ENCODE measurements around the gene GPR62.

The GPR62 gene

DNA sequence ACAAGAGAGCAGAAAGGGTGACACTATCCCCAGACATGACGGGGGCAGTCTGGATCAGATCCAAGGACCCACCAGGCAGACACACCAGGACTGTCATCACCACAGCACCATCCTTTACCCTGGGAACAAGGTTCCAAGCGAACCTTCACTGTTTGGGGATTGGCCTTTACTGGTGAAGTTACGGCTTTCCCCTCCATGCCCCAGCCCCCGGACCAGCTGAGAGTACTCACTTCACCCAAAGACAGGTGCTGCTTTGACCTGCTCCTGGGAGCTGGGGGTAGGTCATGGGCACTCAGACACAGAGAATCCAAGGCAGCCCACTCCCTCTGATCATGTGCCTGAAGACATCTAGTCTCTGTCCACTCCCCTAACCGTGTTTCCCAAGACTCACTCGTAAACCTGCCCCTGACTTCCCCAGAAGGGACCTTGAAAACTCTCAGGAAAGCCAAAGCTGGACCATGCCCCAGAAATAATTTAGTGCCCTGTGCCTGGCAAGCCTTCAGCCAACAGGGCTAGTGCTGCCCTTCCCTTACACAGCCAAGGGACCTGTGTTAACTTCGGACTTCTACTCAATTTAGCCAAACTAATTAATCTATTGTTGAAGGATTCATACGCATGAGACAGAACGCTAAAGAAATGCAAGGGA, 16.3 kb upstream of the GPR62 start:
- no peak for DNase-seq (ENCODE audit: low read depth)

DNA sequence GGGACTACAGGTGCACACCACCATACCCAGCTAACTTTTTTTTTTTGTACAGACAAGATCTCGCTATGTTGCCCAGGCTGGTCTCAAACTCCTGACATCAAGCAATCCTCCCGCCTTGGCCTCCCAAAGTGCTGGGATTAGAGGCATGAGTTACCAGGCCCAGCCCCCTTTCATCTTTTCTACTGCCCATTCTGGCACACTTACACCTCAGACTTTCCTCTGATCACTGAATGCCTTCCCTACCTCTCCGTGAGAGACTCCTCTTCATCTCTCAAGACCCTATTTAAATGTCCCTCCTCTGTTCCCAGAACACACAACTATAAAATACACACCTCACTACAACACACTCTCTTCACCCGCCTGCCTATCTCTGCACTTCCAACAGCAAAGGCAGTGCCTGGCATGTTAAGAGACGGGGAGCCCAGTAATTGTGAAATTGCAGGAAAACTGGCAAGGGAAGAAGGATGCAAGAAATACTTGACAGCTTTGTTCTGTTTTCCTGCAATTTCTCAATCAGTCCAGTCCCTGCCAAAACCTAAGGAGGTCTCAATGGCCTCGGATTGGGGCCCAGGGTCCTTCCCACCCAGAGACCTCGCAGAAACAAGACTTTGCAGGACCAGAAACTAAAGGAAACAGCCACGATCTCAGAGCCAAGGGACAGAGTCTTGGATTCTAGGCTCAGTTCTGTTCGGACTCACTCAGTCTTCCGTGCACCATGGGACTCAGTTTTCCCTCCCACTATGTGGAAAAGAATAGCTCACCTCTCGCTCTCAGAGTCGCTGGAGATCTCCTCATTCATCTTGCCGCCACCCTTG, 14.3 kb upstream of the GPR62 start:
- no peak for DNase-seq (ENCODE audit: low read depth)

DNA sequence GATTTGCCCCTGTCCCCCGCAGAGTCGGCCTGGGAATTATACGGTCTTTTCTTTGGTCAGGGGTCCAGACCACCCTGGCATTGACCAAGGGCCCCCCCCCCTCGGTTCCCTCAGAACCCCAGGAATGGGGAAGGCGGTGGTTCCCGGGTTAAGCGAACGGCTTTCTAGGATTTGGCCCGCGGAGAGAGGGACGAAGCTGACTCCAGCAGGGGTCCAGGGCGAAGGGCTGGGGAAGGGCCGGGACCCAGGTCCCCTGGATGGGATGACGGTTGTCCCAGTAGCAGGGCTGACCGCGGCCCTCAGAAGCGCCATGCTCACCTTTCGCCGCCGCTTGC, 13.8 kb upstream of the GPR62 start:
- DNase-seq (ENCODE audit: low read depth), result no peak

DNA sequence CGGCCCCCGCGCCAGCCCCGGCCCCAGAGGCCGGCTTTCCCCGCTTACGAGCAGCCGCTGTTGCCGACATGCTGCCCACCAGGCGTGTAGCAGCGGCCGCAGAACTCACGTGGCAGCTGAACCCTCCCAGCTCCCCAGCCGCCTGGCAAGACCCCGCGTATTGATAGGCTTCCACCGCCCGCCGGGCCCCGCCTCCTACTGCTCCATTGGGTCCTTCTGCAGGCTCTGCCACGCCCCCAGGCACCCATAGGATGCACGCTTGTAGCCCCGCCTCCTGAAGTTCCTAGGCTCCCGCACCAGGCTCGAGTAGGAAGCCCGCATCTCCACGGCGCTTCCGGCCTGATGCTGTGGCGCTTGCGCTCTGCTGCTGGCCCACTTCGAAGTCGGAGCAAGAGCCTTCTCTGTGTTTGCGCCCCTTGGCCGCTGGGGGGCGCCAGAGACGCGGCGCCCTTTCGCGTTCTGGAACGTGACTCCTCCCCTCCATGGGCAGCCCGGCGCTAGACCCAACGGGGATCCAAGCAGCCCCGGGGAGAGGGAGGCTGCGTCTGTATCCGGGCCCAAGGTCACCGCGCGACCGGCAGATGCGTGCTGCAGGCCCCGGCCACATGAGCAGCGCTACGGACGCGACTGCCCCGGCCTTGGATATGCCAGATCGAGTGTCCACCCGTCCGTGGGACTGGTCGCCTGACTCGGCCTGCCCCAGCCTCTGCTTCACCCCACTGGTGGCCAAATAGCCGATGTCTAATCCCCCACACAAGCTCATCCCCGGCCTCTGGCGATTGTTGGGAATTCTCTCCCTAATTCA, 13.2 kb upstream of the GPR62 start, which contains the start of the genes PARP3 and RRP9:
TSS of gene PARP3 (plus strand) at position 566 of the 805 bp plus-strand sequence. CDS start 993 bp downstream, outside the sequence.
TSS of gene RRP9 (minus strand) at position 107 of the 805 bp plus-strand sequence. CDS start at position 70, 37 bp downstream.
- DNase-seq (ENCODE audit: low read depth), result peak; percentile 99

- DNase-seq (ENCODE audit: low read depth), result peak; percentile 49
Measured at GRCh38 chr3:51942603-51943450, 12.4 kb upstream of the GPR62 start.

DNA sequence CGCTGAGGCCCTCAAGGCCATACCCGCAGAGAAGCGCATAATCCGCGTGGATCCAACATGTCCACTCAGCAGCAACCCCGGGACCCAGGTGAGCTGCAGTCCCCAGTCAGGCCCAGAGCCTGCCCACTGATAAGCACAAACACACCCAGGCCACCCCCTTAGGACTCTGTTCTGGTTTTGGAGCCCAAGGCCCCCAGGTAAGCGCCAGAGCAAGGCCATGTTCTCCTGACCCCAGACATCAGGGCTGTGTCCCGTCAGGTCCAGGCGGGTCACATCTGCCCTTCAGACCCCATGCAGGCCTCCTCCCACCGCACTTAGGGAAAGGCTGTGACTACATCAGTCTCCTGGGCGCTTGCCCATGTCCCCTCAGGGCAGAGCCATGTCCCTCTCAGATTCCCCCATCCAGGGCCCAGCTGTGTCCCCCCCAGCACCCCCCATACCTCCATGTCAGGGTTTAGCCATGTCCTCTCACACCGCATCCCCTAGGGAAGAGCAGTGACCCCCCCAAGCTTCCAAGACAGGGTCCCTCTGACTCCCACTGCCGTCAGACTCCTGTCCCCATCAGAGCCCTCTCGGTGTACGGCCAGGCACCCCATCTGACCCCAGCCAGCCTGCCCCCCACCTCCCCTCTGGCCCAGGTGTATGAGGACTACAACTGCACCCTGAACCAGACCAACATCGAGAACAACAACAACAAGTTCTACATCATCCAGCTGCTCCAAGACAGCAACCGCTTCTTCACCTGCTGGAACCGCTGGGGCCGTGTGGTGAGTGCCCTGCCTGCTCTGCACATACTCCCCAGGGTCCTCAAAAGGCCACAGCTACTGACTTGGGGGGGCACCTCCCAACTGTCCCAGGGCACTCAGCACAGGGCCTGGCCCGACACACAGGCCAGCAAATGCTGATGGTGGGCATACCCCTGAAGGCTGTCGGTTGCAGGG, 11.5 kb upstream of the GPR62 start:
- no peak for DNase-seq (ENCODE audit: low read depth)

DNA sequence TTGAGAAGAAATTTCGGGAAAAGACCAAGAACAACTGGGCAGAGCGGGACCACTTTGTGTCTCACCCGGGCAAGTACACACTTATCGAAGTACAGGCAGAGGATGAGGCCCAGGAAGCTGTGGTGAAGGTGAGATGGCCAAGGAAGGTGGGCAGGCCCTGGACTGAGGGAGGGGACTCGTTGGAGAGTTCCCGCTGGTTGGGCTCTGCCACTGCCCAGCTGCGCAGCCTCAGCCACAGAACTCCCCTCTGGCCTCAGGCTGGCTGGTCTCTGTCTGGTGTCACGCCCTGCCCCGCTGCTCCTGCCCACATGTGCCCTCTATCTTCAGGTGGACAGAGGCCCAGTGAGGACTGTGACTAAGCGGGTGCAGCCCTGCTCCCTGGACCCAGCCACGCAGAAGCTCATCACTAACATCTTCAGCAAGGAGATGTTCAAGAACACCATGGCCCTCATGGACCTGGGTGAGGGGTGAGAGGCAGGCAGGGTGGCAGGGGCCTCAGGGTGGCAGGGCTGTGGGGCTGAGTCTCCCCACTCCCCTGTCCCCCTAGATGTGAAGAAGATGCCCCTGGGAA, 10.6 kb upstream of the GPR62 start:
- no peak for DNase-seq (ENCODE audit: low read depth)

DNA sequence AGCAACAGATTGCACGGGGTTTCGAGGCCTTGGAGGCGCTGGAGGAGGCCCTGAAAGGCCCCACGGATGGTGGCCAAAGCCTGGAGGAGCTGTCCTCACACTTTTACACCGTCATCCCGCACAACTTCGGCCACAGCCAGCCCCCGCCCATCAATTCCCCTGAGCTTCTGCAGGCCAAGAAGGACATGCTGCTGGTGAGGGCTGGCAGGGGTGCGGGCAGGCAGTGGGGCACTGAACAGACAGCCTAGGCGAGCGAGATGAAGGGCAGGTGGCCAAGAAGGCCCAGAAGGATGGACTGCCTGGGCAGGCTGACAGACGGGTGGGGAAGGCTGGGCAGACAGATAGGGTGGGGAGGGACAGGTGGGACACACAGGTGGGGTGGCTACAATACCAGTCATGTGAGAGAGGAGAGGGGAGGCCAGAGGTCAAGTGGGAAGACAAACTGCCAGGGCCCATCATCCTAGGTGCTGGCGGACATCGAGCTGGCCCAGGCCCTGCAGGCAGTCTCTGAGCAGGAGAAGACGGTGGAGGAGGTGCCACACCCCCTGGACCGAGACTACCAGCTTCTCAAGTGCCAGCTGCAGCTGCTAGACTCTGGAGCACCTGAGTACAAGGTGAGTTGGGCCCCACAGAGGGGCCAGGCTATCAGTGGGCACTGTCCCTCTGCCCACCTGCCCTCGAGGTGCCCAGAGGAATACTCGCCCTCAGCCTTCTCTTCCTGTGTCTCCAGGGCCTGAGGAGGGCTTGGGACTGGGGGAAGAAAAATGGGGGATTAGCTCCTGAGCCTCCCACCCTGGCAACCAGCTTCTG, 9.9 kb upstream of the GPR62 start:
- DNase-seq (ENCODE audit: low read depth), result no peak

GRCh38 chr3:51945926-51946705, 9.1 kb upstream of the GPR62 start:
- DNase-seq (ENCODE audit: low read depth), result no peak

DNA sequence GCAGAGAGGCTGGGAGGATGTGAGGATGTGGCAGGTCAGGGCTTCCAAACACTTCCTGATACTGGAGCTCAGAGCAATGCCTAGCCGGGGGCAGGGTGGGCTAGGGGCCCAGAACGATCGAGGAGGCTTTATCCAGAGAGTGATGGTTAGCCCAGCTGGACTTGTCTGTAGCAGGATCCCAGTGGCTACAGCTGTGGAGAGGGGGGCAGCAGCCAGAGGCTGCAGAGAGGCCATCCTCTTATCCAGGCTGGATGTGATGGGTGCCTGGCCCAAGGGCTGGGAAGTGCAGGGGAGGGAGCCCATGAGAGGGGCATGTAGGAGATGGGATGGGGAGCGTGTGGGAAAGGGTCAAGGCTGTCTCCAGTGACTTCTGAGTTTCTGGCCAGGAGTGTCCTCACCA, 8.4 kb upstream of the GPR62 start:
- DNase-seq (ENCODE audit: low read depth), result no peak

- no peak for DNase-seq (ENCODE audit: low read depth)
Measured at GRCh38 chr3:51947215-51947900, 7.8 kb upstream of the GPR62 start.

- DNase-seq (ENCODE audit: low read depth), result no peak
Measured at GRCh38 chr3:51948016-51948580, 7.1 kb upstream of the GPR62 start.

- DNase-seq (ENCODE audit: low read depth), result no peak
Measured at GRCh38 chr3:51949121-51949520, 6.1 kb upstream of the GPR62 start.

- no peak for DNase-seq (ENCODE audit: low read depth)
Measured at GRCh38 chr3:51950899-51951298, 4.3 kb upstream of the GPR62 start.

GRCh38 chr3:51953445-51953844, 1.7 kb upstream of the GPR62 start:
- no peak for DNase-seq (ENCODE audit: low read depth)

DNA sequence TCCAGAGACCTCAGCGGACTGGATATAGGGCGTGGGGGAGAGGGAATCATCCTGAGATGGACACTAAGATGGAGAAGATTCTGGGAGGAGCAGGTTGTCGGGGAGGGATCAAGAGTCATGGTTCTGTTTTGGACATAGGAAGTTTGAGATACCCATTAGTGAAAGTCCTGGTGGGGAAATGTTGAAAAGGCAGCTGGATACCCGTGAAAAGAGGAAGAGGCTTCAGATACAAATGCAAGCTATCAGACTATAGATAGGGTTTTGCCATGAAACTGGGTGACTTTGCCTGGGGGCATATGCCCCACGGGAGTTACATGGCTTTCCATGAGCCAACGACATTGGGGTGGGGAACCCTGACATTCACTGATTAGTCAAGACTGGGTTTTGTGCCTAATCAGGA, 1.1 kb upstream of the GPR62 start:
- no peak for DNase-seq (ENCODE audit: low read depth)

DNA sequence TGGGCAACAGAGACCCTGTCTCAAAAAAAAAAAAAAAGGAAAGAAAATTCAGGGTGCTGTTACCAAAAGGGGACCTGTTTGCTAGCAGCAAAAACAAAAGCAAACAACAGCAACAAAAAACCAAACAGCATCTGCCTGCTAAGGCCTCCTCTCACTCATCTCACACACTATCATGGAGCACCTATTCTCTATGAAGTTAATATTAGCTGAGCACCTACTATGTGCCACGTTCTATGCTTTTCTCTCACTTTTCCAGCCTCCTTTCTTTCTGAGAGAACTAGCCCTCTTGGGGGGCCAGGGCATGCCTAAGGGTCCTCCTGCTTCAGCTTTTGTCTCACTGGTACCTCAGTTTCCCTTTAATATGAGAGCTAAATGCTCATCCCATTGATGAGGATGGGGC, 468 bp upstream of the GPR62 start:
- no peak for DNase-seq (ENCODE audit: low read depth)
